ENCODE data around the gene TRPM1. TPM values are rescaled to one million over a fixed set of nuclear protein-coding genes. Genes with fewer than 3 reads are reported as not detected.

TRPM1 gene
- total RNA-seq, 6 donors from 2014 or later = not detected

DNA sequence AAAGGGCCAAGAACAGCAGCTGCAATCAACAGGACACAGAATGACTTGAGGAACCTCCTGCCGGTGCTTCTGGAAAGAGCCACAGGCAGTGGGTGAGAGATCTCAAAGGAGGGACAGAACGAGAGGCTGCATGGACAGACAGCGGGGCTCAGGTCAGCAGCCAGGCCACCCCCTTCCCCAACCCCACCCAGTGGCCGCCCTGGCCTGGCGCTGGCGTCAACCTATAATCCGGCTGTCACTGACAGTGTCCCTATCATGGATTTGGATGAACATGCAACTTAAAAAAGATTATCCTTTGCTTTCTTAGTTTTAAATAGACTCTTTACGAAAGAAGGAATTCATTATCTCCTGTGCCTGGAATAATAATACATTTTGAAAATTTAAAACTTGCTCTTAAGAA lies 54.1 kb downstream of the TRPM1 start:
- Histone ChIP-seq H3K4me1 (peaks cover 0 to 8% (median 3%) of the 10 kb centered on the region in 4 donors), H3K9me3 (no peaks in the 10 kb centered on the region), H3K36me3 (no peaks in the 10 kb centered on the region), H3K4me3 (no peak overlapping the region), H3K27me3 (no peaks in the 10 kb centered on the region), H3K27ac (no peak overlapping the region)
- ATAC-seq (ENCODE audit: low FRiP score in 2 of 2) (no peak), DNase-seq (peak in 1 of 2 donors; percentile 61)
- TF ChIP-seq, protein P1, sequence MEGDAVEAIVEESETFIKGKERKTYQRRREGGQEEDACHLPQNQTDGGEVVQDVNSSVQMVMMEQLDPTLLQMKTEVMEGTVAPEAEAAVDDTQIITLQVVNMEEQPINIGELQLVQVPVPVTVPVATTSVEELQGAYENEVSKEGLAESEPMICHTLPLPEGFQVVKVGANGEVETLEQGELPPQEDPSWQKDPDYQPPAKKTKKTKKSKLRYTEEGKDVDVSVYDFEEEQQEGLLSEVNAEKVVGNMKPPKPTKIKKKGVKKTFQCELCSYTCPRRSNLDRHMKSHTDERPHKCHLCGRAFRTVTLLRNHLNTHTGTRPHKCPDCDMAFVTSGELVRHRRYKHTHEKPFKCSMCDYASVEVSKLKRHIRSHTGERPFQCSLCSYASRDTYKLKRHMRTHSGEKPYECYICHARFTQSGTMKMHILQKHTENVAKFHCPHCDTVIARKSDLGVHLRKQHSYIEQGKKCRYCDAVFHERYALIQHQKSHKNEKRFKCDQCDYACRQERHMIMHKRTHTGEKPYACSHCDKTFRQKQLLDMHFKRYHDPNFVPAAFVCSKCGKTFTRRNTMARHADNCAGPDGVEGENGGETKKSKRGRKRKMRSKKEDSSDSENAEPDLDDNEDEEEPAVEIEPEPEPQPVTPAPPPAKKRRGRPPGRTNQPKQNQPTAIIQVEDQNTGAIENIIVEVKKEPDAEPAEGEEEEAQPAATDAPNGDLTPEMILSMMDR (IDR thresholded peaks at IDR 0.05) = no peak
- TF ChIP-seq POLR2A (IDR thresholded peaks at IDR 0.05) = no peak
- WGBS, 2 donors = 88 to 92% methylated on average over 8 of the region's 8 CpGs

DNA sequence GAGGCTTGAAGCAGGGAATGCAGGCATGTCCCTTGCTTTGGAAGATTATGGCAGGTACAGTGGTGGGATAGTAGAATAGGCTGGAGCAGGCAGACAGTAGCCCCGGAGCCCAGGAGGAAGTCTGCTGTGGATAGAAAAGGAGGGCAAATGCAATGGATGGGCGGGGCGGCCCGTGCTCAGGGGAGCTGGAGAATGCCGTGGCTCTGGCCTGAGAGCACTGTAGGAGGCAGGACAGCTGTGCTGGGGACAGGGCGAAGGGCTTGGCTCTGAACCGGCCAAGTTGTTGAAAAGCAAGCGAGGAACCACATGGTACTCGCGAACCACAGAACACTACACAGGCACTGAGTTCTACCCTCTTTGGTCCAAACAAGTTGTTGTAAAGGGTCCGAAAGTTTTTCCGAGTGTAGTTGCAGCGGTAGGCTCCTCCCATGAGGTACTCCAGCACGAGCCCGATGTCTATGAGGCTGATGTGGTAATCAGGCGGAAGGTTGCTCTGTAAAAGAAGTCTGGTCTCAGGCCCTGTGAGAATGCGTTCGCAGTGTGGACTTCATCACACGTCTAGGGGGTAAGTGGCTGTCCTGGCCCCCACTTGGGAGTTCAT lies 54.7 kb downstream of the TRPM1 start:
- no peak for TF ChIP-seq EP300 (IDR thresholded peaks at IDR 0.05)
- no peak for TF ChIP-seq POLR2A (IDR thresholded peaks at IDR 0.05)
- no peak for ATAC-seq (ENCODE audit: low FRiP score in 2 of 2)
- Histone ChIP-seq H3K4me1 (peaks cover 0 to 8% (median 3%) of the 10 kb centered on the region in 4 donors), H3K27me3 (no peaks in the 10 kb centered on the region), H3K27ac (no peak overlapping the region), H3K9me3 (no peaks in the 10 kb centered on the region), H3K4me3 (no peak overlapping the region), H3K36me3 (no peaks in the 10 kb centered on the region)
- 90% methylated on average over 19 of the region's 19 CpGs for WGBS, 2 donors
- DNase-seq = peak in 1 of 2 donors; percentile 77

GRCh38 chr15:31045606-31046005 lies 55.9 kb downstream of the TRPM1 start:
- H3K9me3 ChIP-seq = no peaks in the 10 kb centered on the region
- WGBS, 2 donors = 81 to 88% methylated on average over 3 of the region's 3 CpGs

GRCh38 chr15:31042751-31043150 lies 58.8 kb downstream of the TRPM1 start:
- no peaks in the 10 kb centered on the region for H3K9me3 ChIP-seq
- no peak overlapping the region for H3K4me3 ChIP-seq
- H3K27ac ChIP-seq = no peak overlapping the region
- 79 to 80% methylated on average over 2 of the region's 2 CpGs for WGBS, 2 donors
- TF ChIP-seq POLR2AphosphoS5 (IDR thresholded peaks at IDR 0.05) = no peak
- no peaks in the 10 kb centered on the region for H3K4me1 ChIP-seq
- no peaks in the 10 kb centered on the region for H3K27me3 ChIP-seq
- ATAC-seq (ENCODE audit: low FRiP score in 2 of 2) (no peak), DNase-seq (no peak)
- no peaks in the 10 kb centered on the region for H3K36me3 ChIP-seq

More at GRCh38 chr15:31045606-31046005, 55.9 kb downstream of the TRPM1 start:
- Histone ChIP-seq H3K4me1 (peaks cover 0 to 8% (median 3%) of the 10 kb centered on the region in 4 donors), H3K27ac (no peak overlapping the region), H3K36me3 (no peaks in the 10 kb centered on the region), H3K4me3 (no peak overlapping the region), H3K27me3 (no peaks in the 10 kb centered on the region)
- DNase-seq = no peak
- TF ChIP-seq, protein P1 (IDR thresholded peaks at IDR 0.05) = no peak
- no peak for TF ChIP-seq EP300 (IDR thresholded peaks at IDR 0.05)
- TF ChIP-seq POLR2A (IDR thresholded peaks at IDR 0.05) = no peak
- TF ChIP-seq POLR2AphosphoS5 (IDR thresholded peaks at IDR 0.05) = no peak
- ATAC-seq (ENCODE audit: low FRiP score in 2 of 2) = no peak

- Histone ChIP-seq H3K27me3 (no peaks in the 10 kb centered on the region), H3K9me3 (no peaks in the 10 kb centered on the region), H3K4me3 (no peak overlapping the region), H3K27ac (no peak overlapping the region), H3K36me3 (no peaks in the 10 kb centered on the region), H3K4me1 (no peaks in the 10 kb centered on the region)
- no peak for ATAC-seq (ENCODE audit: low FRiP score in 2 of 2)
- 94 to 95% methylated on average over 4 of the region's 4 CpGs for whole genome bisulfite sequencing, 2 donors
- TF ChIP-seq EP300 (IDR thresholded peaks at IDR 0.05) = no peak
- TF ChIP-seq, protein P1 (IDR thresholded peaks at IDR 0.05) = no peak
- TF ChIP-seq POLR2AphosphoS5 (IDR thresholded peaks at IDR 0.05) = no peak
- no peak for TF ChIP-seq POLR2A (IDR thresholded peaks at IDR 0.05)
- DNase-seq = no peak
Observed at GRCh38 chr15:31041610-31042009, 59.9 kb downstream of the TRPM1 start.

DNA sequence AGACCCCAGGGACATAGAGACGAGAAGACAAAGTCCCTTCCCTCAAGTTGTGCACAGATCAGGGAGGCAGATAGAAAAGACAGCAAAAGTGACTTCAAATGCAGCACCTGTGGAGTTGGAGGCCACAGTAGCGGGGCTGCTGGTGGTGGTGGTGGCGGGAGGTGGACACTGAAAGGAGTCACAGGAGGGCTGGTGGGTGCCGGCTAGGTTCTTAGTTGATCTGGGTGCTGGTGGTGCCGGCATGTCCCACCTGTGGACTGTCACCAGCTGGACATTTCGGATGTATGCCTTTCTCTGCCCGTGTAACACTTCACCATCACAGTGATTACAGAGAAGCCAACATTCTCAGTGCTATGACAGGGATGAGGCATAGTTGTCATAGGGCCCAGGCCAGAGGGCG lies 60.9 kb downstream of the TRPM1 start:
- WGBS, 2 donors = 89 to 91% methylated on average over 8 of the region's 8 CpGs
- DNase-seq (no peak), ATAC-seq (ENCODE audit: low FRiP score in 2 of 2) (no peak)
- no peak overlapping the region for H3K27ac ChIP-seq
- H3K36me3 ChIP-seq = no peaks in the 10 kb centered on the region
- no peaks in the 10 kb centered on the region for H3K9me3 ChIP-seq
- no peaks in the 10 kb centered on the region for H3K27me3 ChIP-seq
- no peak overlapping the region for H3K4me3 ChIP-seq
- TF ChIP-seq, protein P1 (IDR thresholded peaks at IDR 0.05) = no peak
- TF ChIP-seq POLR2AphosphoS5 (IDR thresholded peaks at IDR 0.05) (no peak), EP300 (IDR thresholded peaks at IDR 0.05) (no peak), POLR2A (IDR thresholded peaks at IDR 0.05) (no peak)
- H3K4me1 ChIP-seq = no peaks in the 10 kb centered on the region
